HuH-7.5 (cell line): Measurements from ENCODE around the gene IGFLR1.

ENCODE experiments used
- DNase-seq: peaks from one replicate; pipeline ENCODE4 v3.0.0; 2011; ENCODE audit warnings: low spot score

The IGFLR1 gene

DNA sequence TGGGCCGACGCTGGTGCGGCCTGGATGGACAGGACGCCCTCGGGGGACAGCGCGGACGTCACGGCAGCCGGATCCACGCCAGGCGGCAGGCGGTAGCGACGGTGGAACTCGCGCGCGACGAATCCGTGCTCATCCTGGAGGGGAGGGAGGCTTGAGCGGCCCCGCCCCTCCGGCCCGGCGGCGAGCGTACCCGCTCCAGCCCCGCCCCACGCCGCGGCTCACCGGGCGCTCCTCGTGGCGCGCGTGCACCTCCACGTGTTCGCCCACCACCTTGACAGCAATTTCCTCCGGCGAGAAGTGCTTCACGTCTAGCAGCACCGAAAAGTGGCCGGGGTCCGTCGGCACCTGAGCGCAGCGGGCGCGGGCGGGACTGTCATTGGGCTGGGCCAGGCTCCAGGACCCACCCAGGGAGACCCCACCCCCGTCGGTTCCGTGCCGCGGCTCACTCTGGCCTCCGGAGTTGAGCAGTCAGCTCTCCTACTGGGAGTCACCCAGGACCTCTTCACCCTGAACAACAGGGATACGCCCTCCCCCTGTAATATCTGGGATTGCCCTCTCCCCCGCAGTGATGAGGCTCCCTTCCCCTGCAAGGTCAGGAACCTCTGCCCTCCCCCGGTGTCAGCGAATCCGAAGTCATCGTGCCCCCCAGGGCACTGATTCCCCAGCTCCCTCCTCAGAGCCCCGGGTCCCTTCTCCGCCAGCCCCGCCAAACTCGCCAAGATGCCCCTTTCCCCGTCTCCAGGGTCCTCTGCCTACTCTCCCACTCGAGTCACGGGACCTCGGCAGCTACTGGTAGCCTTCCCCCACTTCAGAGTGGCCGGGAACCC, 13.5 kb upstream of the IGFLR1 start:
- DNase-seq: no peak

DNA sequence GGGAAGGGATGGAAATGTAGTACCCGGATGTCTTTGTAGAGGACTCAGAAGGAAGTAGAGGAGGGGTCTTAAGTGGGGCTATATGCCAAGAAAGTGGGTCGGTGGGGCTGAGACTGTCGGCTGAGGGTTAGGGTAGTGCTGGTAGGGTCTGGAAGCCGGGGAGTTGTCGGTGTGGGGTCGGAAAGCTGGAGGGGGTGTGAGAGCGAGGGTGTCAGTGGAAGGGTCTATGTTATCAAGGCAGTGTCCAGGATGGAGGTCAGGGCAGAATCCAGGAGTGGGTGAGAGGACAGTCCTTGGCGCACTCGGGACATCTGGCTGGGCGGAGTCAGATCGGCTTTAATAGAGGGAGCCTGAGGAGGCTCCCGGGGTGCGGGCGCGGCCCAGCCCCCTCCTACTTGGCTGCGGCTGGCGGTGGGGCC, 12.9 kb upstream of the IGFLR1 start:
- DNase-seq: no peak

DNA sequence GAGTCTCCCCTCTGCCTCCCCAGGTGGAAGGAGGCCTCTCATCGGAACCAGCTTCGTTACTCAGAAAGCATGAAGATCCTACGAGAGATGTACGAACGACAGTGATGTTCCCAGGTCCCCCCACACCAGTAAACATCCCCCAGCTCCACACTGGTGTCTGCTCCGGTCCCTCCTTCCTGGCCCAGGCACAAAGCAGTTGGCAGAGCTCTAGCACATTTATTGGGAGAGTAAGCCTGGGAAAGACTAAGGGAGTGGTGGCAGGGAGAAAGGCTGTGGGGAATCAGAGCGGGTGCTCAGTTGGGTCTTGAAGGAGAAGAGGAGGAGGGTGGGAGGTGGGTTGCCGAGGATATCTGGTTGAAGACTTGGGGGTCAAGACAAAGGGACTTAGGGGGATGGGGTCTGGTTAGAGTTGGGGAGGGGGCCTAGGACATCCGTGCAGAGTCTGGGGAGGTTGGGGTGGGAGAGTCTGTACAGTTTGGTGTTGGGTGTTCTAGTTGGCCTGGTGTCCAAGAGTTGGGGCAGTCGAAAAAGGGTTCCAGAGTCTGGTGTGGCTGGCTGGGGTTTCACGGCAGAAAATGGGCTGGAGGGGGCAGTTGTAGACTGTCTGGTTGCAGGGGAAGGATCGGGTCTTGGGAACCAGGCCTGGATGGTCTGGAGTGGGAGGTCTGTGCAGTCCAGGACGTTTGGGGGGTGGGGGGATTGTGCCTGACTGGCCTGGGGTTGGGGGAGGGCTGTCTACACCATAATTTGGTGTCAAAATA, 12.3 kb upstream of the IGFLR1 start:
- no peak for DNase-seq

DNA sequence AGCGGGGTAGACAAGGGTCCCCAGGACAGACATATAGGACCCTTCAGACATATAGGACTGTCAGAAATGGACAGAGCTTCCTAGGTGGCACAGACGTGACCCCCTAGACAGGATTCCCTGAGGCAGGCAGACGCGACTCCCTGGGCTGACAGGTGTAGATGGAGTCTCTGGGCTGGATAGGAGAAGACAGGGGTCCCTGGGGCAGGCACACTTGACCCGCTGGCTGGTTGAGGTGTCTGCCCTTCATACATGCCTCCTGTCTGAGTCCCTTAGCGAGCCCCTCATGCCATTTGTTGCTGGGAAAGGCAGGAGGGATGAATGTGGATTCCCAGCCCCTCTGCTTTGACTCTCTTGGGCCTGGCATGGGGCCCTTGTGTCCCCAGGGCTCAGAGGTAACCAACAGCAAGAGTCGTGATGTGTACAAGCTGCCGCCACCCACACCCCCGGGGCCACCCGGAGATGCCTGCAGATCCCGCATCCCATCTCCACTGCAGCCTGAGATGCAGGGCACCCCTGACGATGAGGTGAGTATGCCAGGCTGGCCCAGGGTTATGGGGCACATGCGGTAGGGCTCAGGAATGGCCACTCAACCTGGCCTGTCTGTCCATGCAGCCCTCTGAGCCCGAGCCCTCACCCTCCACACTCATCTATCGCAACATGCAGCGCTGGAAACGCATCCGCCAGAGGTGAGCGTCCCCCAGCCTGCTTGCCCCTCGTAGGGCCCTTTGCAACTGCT, 11.6 kb upstream of the IGFLR1 start:
- no peak for DNase-seq

DNA sequence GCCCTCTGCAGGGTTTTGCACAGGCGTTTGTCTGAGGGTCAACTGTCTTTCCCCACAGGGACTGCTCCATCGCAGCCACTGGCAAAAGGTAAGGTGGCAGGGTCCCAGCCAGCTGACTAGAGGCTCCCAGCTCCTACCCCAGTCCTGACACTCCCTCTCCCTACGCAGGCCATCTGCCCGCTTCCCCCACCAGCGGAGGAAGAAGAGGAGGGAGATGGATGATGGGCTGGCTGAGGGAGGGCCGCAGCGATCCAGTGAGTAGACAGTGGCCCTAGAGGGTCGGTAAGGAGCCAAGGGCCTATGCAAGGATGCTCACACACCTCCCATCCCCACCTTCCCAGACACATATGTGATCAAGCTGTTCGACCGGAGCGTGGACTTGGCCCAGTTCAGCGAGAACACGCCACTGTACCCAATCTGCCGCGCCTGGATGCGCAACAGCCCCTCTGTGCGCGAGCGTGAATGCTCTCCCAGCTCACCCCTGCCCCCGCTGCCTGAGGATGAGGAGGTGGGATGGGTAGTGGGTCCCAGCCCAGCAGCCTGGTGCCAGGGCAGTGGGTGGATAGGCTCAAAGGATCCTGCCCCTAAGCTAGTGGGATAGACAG, 10.6 kb upstream of the IGFLR1 start:
- no peak for DNase-seq

DNA sequence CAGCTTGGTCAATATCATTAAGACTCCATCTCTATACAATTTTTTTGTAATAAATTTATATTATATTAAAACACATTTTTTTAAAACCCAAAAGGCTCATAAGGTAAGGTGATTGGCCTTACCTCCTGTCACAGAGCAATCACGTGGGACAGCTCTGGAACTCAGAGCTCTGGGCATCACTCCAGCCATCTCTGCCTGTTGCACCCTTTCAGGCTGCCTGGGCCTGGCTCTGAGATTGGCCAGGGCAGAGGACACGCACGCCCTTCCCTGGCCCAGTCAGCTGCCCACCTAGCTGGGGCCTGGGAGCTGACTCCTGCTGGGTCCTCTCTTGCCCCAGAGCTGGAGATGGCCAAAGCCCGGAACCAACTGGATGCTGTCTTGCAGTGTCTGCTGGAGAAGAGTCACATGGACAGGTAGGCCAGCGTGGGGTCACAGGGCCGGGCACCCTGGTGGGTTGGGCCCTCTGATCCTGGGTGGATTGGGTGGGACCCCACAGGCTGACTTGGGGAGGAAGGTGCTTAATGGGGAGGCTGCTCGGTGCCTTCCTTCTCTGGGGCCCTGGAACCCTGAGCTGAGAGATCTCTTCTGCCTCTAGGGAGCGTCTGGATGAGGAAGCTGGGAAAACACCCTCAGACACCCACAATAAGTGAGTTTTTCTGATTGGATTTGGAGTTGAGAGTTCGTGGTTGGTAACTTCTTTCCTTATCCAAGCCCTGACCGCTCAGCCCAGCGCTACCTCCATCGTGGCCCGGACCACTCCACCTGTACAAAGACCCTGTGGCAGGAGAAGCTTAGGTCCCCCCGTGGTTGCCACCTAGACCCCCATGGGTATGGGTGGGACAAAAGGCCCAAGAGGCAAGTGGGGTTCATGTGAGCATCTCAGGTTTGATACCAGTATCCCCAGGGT, 9.8 kb upstream of the IGFLR1 start:
- DNase-seq: no peak

DNA sequence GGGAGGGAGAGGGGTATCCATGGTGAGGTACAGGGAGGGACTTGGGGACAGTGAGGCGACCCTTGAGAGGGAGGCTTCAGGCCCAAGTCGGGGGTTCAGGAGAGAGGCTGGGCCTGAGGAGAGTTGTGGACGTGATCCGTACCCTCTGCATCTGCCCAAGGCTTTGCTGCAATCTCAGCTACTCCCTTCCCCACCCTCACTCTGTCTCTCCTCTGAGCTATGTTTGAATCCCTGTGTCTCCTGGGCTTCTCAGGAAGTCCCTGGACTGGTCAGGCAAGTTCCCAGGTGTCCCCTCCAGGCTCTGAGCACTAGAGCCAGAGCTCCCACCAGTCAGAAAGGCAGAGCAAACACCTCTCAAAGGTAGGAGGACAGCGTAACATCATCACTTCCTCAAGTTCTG, 7.9 kb upstream of the IGFLR1 start:
- DNase-seq: no peak

DNA sequence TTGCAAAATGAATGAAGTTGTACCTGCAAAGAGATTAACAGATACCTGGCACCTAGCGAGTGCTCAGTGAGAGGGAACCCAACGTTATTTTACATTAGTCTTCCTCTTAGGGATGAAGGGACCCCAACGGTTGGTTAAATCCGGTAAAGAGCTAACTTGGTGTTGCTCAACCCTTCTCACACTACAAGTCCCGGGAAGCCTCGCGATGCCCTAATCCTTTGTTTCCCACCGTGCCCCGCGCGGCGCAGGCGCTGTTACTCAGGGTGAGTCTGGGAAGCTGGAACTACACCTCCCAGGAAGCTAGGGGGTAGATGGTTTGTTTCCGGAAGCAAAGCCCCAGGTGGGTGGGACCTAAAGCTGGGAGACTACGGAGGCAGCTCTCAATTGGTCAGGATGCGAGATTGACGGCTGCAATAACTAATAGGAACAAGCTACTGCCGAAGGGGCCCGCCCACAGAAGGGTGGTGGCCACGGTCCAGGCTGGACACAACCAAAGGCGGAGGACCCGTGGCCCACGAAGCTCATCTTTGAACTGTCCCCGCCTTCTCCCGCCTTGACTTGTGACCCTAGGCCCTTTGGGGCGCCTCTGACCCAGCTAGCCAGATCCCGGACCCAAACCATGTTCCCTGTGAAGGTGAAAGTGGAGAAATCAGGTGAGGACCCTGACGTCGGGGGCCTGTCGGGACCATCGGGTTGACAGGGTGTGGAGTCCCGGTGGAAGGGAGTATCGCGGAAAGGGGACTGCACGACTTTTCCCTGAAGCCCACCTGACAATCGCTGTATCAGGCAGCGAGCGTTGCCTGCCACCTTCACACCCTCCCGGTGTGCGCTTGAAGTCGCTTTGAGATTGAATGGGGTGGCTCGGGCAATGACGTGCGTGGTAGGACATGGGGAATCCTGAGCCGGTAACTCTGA, 6.1 kb upstream of the IGFLR1 start, which contains the start of gene LIN37:
TSS of gene LIN37 (plus strand) at position 471 of the 915 bp plus-strand sequence. CDS start at position 620, 149 bp downstream.
- peak; percentile 95 for DNase-seq

DNA sequence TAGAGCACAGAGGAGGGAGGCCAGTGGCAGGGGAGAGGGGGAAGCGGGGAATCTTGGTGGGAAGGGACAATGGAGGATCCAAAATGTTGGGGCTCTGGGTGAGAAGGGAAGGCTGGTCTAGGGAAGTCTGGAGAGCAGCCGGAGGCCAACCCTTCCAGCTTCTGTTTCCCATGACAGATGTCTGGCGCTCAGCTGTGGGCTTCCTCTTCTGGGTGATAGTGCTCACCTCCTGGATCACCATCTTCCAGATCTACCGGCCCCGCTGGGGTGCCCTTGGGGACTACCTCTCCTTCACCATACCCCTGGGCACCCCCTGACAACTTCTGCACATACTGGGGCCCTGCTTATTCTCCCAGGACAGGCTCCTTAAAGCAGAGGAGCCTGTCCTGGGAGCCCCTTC, 4.3 kb upstream of the IGFLR1 start:
- no peak for DNase-seq

DNA sequence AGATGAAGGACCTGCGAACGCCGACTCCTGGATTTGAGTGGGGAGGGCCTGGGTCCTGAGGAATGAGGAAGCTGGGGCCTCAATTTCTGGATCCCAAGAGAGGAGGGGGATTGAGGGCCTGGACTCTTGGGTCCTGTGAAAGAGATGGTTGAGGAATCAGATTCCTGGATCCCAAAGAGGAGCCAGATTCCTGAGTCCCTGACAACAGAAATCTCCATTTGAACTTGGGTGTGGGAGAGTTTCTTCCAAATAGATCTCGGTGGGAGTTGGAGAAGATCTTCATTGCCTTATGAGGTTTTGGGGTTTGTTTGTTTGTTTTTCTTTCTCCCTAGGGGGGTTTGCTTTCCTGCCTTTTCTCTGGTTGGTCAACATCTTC, 3.8 kb upstream of the IGFLR1 start:
- no peak for DNase-seq

DNA sequence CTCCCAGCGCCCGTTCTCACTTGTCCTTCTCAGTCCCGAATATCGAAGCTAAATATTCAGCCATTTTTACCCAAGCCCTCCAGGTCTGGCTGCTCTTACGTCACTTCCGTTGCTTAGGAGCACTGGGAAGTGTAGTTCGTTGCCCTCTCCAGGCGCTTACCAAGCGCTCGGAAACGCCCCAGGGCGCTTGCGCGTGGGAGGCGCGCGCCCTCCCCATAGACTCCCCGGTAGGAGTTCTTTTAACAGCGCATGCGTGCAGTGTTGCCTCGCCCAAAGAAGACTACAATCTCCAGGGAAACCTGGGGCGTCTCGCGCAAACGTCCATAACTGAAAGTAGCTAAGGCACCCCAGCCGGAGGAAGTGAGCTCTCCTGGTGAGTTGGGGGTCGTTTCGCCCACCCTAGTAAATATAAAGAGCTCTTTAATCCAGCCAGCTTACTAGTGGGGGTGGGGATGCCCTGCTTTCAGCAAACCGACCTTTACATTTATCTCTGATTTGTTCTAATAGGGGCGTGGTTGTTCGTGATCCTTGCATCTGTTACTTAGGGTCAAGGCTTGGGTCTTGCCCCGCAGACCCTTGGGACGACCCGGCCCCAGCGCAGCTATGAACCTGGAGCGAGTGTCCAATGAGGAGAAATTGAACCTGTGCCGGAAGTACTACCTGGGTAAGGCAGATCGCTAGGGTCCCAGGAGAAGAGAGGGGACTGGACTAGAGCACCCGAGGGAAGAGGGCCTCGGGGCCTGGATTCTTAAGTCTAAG, 3.3 kb upstream of the IGFLR1 start, which contains the start of the genes PSENEN and U2AF1L4:
TSS of gene PSENEN (plus strand) at position 324 of the 759 bp plus-strand sequence. CDS start at position 604, 280 bp downstream.
TSS of gene U2AF1L4 (minus strand) at position 91 of the 759 bp plus-strand sequence. CDS start at position 64, 27 bp downstream.
- DNase-seq: peak; percentile 92

DNA sequence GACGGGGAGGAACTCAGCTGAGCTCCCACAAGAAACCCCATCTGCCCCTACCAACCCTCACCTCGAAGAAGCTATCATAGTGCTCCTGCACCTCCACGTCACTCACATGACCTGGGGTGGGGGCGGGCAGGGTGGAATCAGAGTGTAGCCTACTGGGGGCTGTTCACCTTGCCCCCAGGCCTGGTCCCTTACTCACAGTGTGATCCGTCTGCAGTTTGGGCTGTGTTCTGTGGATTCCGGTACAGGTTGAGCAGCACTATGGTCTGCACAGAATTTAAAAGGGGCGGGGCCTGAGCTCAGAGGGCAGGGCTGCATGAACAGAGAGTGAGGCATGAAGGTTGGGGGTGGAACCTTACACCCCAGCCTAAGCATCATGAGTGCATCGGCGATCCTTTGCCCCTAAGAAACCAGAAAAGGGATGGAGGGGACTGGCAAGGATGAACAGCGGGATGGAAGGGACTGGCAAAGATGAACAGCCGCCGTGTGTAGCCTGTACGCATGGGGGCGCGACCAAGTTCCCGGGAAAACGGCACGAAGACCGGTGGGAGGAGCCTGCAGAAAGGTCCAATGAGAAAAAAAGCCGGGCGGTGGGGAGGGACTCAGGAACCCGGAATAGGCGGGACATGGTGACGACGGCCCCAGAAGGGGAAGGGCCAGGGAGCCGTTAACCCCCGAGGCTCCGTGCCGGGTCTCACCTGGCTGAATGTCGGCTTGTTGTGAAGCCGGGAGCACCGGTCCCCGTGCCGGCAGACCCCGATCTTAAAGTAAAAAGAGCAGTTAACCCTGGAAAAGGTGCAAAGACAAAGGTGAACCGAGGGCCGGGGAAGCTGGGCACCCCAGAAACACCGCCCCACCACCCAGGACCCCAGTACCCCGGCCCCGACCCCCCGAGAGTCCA, 2.4 kb upstream of the IGFLR1 start:
- peak; percentile 80 for DNase-seq

DNA sequence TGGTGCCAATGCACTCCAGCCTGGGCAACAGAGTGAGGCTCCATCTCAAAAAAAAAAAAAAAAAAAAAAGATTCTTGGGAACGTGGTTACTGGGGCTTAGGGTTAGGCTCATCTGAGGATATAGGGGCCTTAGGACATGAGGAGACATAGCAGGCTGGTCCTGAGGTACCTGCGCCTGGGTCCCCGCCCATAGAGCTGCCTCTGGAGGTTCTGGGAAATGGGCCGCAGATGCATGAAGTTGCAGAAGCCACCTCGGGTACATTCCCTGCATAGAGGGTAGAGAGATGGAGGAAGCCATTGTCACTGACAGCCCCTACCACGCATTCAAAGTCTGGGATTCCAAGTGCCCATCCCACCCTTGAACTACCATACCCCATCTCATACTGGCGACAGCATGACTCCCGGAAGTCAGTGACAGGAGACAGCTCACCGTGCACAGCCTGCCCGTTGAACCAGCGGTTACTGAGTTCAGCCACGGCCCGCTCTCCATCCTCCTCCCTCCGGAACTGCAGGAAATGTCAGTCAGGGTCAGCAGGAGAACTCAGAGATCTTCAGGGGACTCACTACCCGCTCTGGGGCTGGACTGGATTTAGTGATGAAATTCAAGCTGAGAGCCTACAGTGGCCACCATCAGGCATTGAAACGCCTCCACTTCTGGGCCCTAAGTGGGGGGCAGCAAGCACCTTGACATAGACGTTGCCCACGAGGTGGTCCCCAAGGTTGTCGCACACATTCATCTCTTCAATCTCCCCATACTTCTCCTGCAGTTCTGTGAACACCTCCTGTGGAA, 1.6 kb upstream of the IGFLR1 start:
- DNase-seq: no peak

DNA sequence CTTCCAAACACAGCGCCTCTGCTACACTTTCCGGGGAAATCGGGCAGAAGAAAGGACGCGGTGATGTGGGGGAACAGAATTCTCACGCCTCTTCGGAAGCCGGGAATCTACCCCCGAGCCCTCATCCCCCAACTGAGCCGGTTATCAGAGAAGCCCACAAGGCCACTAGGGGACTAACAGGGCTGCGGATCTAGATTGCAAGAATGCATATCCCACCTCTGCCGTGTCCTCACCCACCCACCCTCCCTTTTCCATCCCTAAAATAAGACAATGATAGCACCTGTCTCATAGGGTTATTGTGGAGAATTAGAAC, 1.1 kb downstream of the IGFLR1 start:
- DNase-seq: no peak

DNA sequence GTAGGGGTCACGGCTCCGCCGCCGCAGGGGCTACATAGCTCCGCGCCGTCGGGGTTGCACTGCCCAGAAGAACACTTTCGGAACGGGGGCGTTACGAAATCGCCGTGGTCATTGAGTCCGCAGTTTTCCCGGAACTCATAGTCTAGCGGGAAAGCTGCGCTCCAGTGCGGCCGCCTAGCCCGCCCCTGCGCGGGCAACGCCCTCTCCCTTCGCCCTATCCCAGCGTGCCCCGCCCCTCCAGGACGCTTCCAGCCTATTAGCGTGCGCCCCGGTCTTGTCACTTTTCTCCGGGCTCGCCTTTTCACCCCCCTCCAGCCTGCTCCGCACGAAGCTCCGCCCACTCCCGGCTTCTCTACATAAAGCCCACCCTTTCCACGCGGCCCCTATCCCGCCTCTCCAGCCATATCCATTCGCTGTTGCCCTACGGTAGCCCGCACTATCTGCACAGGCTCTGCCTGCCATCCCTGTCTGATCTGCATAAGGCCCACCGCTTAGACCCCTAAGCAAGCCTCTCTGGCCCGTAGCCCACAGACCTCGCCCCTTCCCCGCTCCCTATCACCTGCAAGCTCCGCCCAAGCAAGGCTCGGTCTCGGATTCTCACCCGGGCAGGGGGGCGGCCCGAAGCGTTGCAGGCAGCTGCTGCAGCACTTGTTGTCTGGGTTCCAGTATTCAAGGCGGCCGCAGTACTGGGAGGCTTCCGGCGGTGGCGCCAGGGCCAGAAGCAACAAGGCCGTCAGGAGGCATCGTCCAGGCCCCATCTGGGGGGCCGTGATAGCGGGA, 1.6 kb downstream of the IGFLR1 start:
- peak; percentile 99 for DNase-seq

DNA sequence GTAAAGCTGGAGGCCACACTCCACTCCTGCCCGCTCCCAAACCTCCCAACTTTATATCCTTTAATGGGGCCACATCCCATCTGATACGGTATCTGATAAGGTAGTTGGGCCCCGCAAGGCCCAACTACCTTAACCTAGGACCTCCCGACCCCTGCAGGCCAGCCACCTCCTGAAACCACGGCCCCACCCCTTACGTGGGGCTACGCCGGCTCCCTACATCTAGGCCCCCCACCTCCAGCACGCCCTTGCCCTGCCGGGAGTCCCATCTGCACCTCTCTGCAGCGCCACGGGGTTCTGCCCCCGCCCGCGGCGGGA, 2.2 kb downstream of the IGFLR1 start:
- DNase-seq: no peak
